ENCODE measurements around the gene PFKFB4.

DNA sequence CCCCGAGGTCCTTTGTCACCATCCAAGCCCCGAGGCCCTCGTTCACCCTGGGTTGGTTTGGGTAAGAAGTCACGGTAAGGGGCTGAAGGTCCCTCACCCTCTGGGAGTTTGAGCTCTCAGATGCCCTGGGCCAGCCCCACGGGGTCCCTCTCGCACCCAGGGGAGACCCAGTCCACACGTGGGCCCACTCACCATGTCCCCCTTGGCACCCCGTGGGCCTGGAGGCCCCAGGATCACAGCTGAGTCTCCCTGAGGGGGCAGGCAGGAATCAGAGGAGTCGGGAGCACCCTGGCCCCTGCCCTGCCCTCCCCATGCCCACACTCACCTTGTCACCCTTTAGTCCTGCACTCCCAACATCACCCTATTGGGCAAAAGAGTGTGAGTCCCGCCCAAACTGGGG lies 12.8 kb upstream of the PFKFB4 start:
- TF ChIP-seq, protein P1, sequence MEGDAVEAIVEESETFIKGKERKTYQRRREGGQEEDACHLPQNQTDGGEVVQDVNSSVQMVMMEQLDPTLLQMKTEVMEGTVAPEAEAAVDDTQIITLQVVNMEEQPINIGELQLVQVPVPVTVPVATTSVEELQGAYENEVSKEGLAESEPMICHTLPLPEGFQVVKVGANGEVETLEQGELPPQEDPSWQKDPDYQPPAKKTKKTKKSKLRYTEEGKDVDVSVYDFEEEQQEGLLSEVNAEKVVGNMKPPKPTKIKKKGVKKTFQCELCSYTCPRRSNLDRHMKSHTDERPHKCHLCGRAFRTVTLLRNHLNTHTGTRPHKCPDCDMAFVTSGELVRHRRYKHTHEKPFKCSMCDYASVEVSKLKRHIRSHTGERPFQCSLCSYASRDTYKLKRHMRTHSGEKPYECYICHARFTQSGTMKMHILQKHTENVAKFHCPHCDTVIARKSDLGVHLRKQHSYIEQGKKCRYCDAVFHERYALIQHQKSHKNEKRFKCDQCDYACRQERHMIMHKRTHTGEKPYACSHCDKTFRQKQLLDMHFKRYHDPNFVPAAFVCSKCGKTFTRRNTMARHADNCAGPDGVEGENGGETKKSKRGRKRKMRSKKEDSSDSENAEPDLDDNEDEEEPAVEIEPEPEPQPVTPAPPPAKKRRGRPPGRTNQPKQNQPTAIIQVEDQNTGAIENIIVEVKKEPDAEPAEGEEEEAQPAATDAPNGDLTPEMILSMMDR (IDR thresholded peaks at IDR 0.05; ENCODE audit: low read depth, low read length, poor library complexity, severe bottlenecking) = no peak
- TF ChIP-seq EZH2phosphoT487 (IDR thresholded peaks at IDR 0.05; ENCODE audit: borderline replicate concordance, low read length) = no peak
